ENCODE data around the gene SEMA3A. TPM values are rescaled to one million over a fixed set of nuclear protein-coding genes. Genes with fewer than 3 reads are reported as not detected.
A peak's percentile ranks its signal among the peaks of the same experiment; 100 is the strongest.

Gene SEMA3A
- total and polyA plus RNA-seq, 7 donors, result 0.23 to 83.8 (median 50.1) TPM

GRCh38 chr7:84108119-84108518 lies 86.5 kb downstream of the SEMA3A start:
- intact Hi-C loops (cut with DNase I), result no loop called here
- H3K9me3 ChIP-seq, result no peaks in the 10 kb centered on the region
- WGBS, 2 donors, result 64 to 83% methylated on average over 1 of the region's 1 CpG

GRCh38 chr7:84107259-84107658 lies 87.3 kb downstream of the SEMA3A start:
- no peak overlapping the region for H3K4me3 ChIP-seq
- intact Hi-C loops (cut with DNase I), result no loop called here
- H3K27ac ChIP-seq, result peak overlapping the region in 1 of 4 donors; percentile 29
- H3K4me1 ChIP-seq, result peaks cover 0 to 20% (median 8%) of the 10 kb centered on the region in 4 donors
- H3K36me3 ChIP-seq, result peaks cover 0 to 12% (median 0%) of the 10 kb centered on the region in 4 donors
- H3K9me3 ChIP-seq, result no peaks in the 10 kb centered on the region
- TF ChIP-seq POLR2A (IDR thresholded peaks at IDR 0.05), result no peak
- no peak for TF ChIP-seq POLR2AphosphoS5 (IDR thresholded peaks at IDR 0.05)
- no peak for TF ChIP-seq EP300 (IDR thresholded peaks at IDR 0.05)
- TF ChIP-seq CTCF (IDR thresholded peaks at IDR 0.05), result no peak
- DNase-seq, result no peak
- no peaks in the 10 kb centered on the region for H3K27me3 ChIP-seq
- 74 to 91% methylated on average over 2 of the region's 2 CpGs for WGBS, 2 donors

More at GRCh38 chr7:84108119-84108518, 86.5 kb downstream of the SEMA3A start:
- Histone ChIP-seq H3K27ac (peak overlapping the region in 1 of 4 donors; percentile 6), H3K4me1 (peaks cover 0 to 29% (median 14%) of the 10 kb centered on the region in 4 donors), H3K27me3 (no peaks in the 10 kb centered on the region), H3K36me3 (peaks cover 0 to 12% (median 0%) of the 10 kb centered on the region in 4 donors), H3K4me3 (no peak overlapping the region)
- TF ChIP-seq POLR2AphosphoS5 (IDR thresholded peaks at IDR 0.05) (no peak), POLR2A (IDR thresholded peaks at IDR 0.05) (no peak), CTCF (IDR thresholded peaks at IDR 0.05) (no peak), EP300 (IDR thresholded peaks at IDR 0.05) (no peak)
- no peak for DNase-seq

- TF ChIP-seq EP300 (IDR thresholded peaks at IDR 0.05) (no peak), POLR2A (IDR thresholded peaks at IDR 0.05) (no peak), CTCF (IDR thresholded peaks at IDR 0.05) (no peak), POLR2AphosphoS5 (IDR thresholded peaks at IDR 0.05) (no peak)
- intact Hi-C loops (cut with DNase I), result no loop called here
- 90 to 94% methylated on average over 3 of the region's 3 CpGs for WGBS, 2 donors
- peaks cover 0 to 12% (median 0%) of the 10 kb centered on the region in 4 donors for H3K36me3 ChIP-seq
- no peaks in the 10 kb centered on the region for H3K27me3 ChIP-seq
- no peak overlapping the region for H3K4me3 ChIP-seq
- no peak for DNase-seq
- H3K4me1 ChIP-seq, result peaks cover 0 to 16% (median 6%) of the 10 kb centered on the region in 4 donors
- no peaks in the 10 kb centered on the region for H3K9me3 ChIP-seq
- H3K27ac ChIP-seq, result peak overlapping the region in 2 of 4 donors; percentile 29 to 32
Observed at GRCh38 chr7:84106291-84106690, 88.3 kb downstream of the SEMA3A start.

GRCh38 chr7:84105586-84105985 lies 89.0 kb downstream of the SEMA3A start:
- H3K27me3 ChIP-seq, result no peaks in the 10 kb centered on the region
- intact Hi-C loops (cut with DNase I), result no loop called here
- 0 to 77% methylated on average over 1 of the region's 1 CpG for WGBS, 2 donors
- H3K4me3 ChIP-seq, result no peak overlapping the region
- peak overlapping the region in 1 of 4 donors; percentile 29 for H3K27ac ChIP-seq
- DNase-seq, result no peak
- no peaks in the 10 kb centered on the region for H3K9me3 ChIP-seq
- peaks cover 0 to 12% (median 0%) of the 10 kb centered on the region in 4 donors for H3K36me3 ChIP-seq
- no peak for TF ChIP-seq EP300 (IDR thresholded peaks at IDR 0.05)
- no peak for TF ChIP-seq POLR2A (IDR thresholded peaks at IDR 0.05)
- peaks cover 0 to 16% (median 6%) of the 10 kb centered on the region in 4 donors for H3K4me1 ChIP-seq

GRCh38 chr7:84104826-84105225 lies 89.8 kb downstream of the SEMA3A start:
- TF ChIP-seq EP300 (IDR thresholded peaks at IDR 0.05), result no peak
- H3K9me3 ChIP-seq, result no peaks in the 10 kb centered on the region
- no peaks in the 10 kb centered on the region for H3K27me3 ChIP-seq
- 87 to 90% methylated on average over 3 of the region's 3 CpGs for WGBS, 2 donors
- H3K4me1 ChIP-seq, result peaks cover 0 to 16% (median 6%) of the 10 kb centered on the region in 4 donors
- no peak for DNase-seq
- H3K27ac ChIP-seq, result no peak overlapping the region
- intact Hi-C loops (cut with DNase I), result no loop called here
- H3K4me3 ChIP-seq, result no peak overlapping the region
- H3K36me3 ChIP-seq, result peaks cover 0 to 7% (median 0%) of the 10 kb centered on the region in 4 donors

GRCh38 chr7:84102213-84102612 lies 92.4 kb downstream of the SEMA3A start:
- Histone ChIP-seq H3K4me1 (peaks cover 0 to 16% (median 8%) of the 10 kb centered on the region in 4 donors), H3K4me3 (no peak overlapping the region), H3K9me3 (no peaks in the 10 kb centered on the region), H3K36me3 (no peaks in the 10 kb centered on the region), H3K27ac (no peak overlapping the region), H3K27me3 (no peaks in the 10 kb centered on the region)
- TF ChIP-seq CTCF (IDR thresholded peaks at IDR 0.05) (no peak), POLR2AphosphoS5 (IDR thresholded peaks at IDR 0.05) (no peak), EP300 (IDR thresholded peaks at IDR 0.05) (no peak), POLR2A (IDR thresholded peaks at IDR 0.05) (no peak)
- WGBS, 2 donors, result 93 to 96% methylated on average over 1 of the region's 1 CpG
- intact Hi-C loops (cut with DNase I), result no loop called here
- DNase-seq, result no peak

Data from sigmoid colon (tissue), 7 donors.